ENCODE measurements around the gene POU2AF1. TPM values are rescaled to one million over a fixed set of nuclear protein-coding genes. Genes with fewer than 3 reads are reported as not detected.
A peak's percentile ranks its signal among the peaks of the same experiment; 100 is the strongest.

The POU2AF1 gene
- total RNA-seq, 4 donors from 2014 or later = 0.17 TPM; not detected in 2

GRCh38 chr11:111306321-111306720 is 72.8 kb downstream of the POU2AF1 start:
- H3K27me3 ChIP-seq = no peaks in the 10 kb centered on the region
- peaks cover 0 to 13% (median 9%) of the 10 kb centered on the region in 4 donors for H3K4me1 ChIP-seq
- TF ChIP-seq POLR2AphosphoS5 (IDR thresholded peaks at IDR 0.05) (no peak), EP300 (IDR thresholded peaks at IDR 0.05) (no peak), POLR2A (IDR thresholded peaks at IDR 0.05; ENCODE audit: low read depth) (no peak)
- TF ChIP-seq, protein P1, sequence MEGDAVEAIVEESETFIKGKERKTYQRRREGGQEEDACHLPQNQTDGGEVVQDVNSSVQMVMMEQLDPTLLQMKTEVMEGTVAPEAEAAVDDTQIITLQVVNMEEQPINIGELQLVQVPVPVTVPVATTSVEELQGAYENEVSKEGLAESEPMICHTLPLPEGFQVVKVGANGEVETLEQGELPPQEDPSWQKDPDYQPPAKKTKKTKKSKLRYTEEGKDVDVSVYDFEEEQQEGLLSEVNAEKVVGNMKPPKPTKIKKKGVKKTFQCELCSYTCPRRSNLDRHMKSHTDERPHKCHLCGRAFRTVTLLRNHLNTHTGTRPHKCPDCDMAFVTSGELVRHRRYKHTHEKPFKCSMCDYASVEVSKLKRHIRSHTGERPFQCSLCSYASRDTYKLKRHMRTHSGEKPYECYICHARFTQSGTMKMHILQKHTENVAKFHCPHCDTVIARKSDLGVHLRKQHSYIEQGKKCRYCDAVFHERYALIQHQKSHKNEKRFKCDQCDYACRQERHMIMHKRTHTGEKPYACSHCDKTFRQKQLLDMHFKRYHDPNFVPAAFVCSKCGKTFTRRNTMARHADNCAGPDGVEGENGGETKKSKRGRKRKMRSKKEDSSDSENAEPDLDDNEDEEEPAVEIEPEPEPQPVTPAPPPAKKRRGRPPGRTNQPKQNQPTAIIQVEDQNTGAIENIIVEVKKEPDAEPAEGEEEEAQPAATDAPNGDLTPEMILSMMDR (IDR thresholded peaks at IDR 0.05) = no peak
- H3K4me3 ChIP-seq = no peak overlapping the region
- H3K9me3 ChIP-seq = no peaks in the 10 kb centered on the region
- DNase-seq (ENCODE audit: extremely low spot score) = peak; percentile 90
- intact Hi-C loops (cut with DNase I) = loop anchor here (10.0 kb wide), 1 partner anchor 48 kb away; no protein-coding TSS in a partner anchor
- peaks cover 0 to 5% (median 0%) of the 10 kb centered on the region in 4 donors for H3K36me3 ChIP-seq
- H3K27ac ChIP-seq (replicated peaks in 1 of 4) = no peak overlapping the region
- WGBS = 91% methylated on average over 5 of the region's 5 CpGs

- DNase-seq (ENCODE audit: extremely low spot score) = peak; percentile 24
- intact Hi-C loops (cut with DNase I) = loop anchor here (10.0 kb wide), 1 partner anchor 49 kb away; no protein-coding TSS in a partner anchor
Measured at GRCh38 chr11:111305876-111306275, 73.2 kb downstream of the POU2AF1 start.

GRCh38 chr11:111305162-111305802 is 73.8 kb downstream of the POU2AF1 start:
- Histone ChIP-seq H3K4me3 (no peak overlapping the region), H3K4me1 (peaks cover 0 to 17% (median 12%) of the 10 kb centered on the region in 4 donors), H3K36me3 (peaks cover 0 to 5% (median 0%) of the 10 kb centered on the region in 4 donors), H3K27ac (replicated peaks in 1 of 4) (no peak overlapping the region), H3K9me3 (no peaks in the 10 kb centered on the region), H3K27me3 (no peaks in the 10 kb centered on the region)
- intact Hi-C loops (cut with DNase I) = loop anchor here (10.0 kb wide), 1 partner anchor 50 kb away; no protein-coding TSS in a partner anchor
- TF ChIP-seq EP300 (IDR thresholded peaks at IDR 0.05) = no peak
- TF ChIP-seq, protein P1 (IDR thresholded peaks at IDR 0.05) = no peak
- TF ChIP-seq POLR2AphosphoS5 (IDR thresholded peaks at IDR 0.05) = no peak
- no peak for TF ChIP-seq POLR2A (IDR thresholded peaks at IDR 0.05; ENCODE audit: low read depth)
- WGBS = 93% methylated on average over 5 of the region's 5 CpGs
- DNase-seq (ENCODE audit: extremely low spot score) = peak; percentile 68

More at GRCh38 chr11:111305876-111306275, 73.2 kb downstream of the POU2AF1 start:
- Histone ChIP-seq H3K4me3 (no peak overlapping the region), H3K9me3 (no peaks in the 10 kb centered on the region), H3K4me1 (peaks cover 0 to 13% (median 9%) of the 10 kb centered on the region in 4 donors), H3K36me3 (peaks cover 0 to 5% (median 0%) of the 10 kb centered on the region in 4 donors), H3K27ac (replicated peaks in 1 of 4) (no peak overlapping the region), H3K27me3 (no peaks in the 10 kb centered on the region)
- WGBS = 82% methylated on average over 4 of the region's 4 CpGs
- no peak for TF ChIP-seq POLR2A (IDR thresholded peaks at IDR 0.05; ENCODE audit: low read depth)
- TF ChIP-seq, protein P1 (IDR thresholded peaks at IDR 0.05) = no peak
- TF ChIP-seq POLR2AphosphoS5 (IDR thresholded peaks at IDR 0.05) = no peak
- no peak for TF ChIP-seq EP300 (IDR thresholded peaks at IDR 0.05)

- Histone ChIP-seq H3K4me3 (no peak overlapping the region), H3K9me3 (no peaks in the 10 kb centered on the region), H3K27me3 (peaks cover 0 to 10% (median 0%) of the 10 kb centered on the region in 4 donors), H3K27ac (replicated peaks in 1 of 4) (peak overlapping the region in 1 of 4 donors; percentile 27), H3K4me1 (peaks cover 7 to 35% (median 30%) of the 10 kb centered on the region in 4 donors), H3K36me3 (peaks cover 0 to 5% (median 0%) of the 10 kb centered on the region in 4 donors)
- DNase-seq (ENCODE audit: extremely low spot score) = peak; percentile 66
- WGBS = 29% methylated on average over 4 of the region's 4 CpGs
- intact Hi-C loops (cut with DNase I) = loop anchor here (10.0 kb wide), 1 partner anchor 51 kb away; no protein-coding TSS in a partner anchor
- TF ChIP-seq POLR2A (IDR thresholded peaks at IDR 0.05; ENCODE audit: low read depth) (no peak), POLR2AphosphoS5 (IDR thresholded peaks at IDR 0.05) (no peak), EP300 (IDR thresholded peaks at IDR 0.05) (no peak)
- TF ChIP-seq, protein P1 (IDR thresholded peaks at IDR 0.05) = no peak
Measured at GRCh38 chr11:111303461-111303860, 75.6 kb downstream of the POU2AF1 start.
